Erythroblast (primary cell): ENCODE results near the gene ACKR3.

Experiments
- GATA1 ChIP-seq: IDR thresholded peaks from 2 replicates; pipeline ENCODE4 v1.6.1; 2011; ENCODE audit warnings: low read depth, mild to moderate bottlenecking, control low read depth, low read length, moderate library complexity
- POLR2A ChIP-seq: IDR thresholded peaks from 2 replicates; pipeline ENCODE4 v1.6.1; 2011; ENCODE audit warnings: mild to moderate bottlenecking, low read length

- TF ChIP-seq POLR2A (no peak), GATA1 (no peak)
Observed at GRCh38 chr2:236544362-236544761, 25.3 kb upstream of the ACKR3 start.
